NCI-H1436 treated with DMSO at 0.1 percent for 48 hours (cell line): ENCODE data around the gene NT5E.

Experiments
- DNase-seq: peaks from one replicate; lab custom pipeline; 2025; lab: John Stamatoyannopoulos, UW

The NT5E gene

GRCh38 chr6:85421972-85422371 lies 27.9 kb upstream of the NT5E start:
- DNase-seq = no peak

GRCh38 chr6:85422996-85423395 lies 26.9 kb upstream of the NT5E start:
- DNase-seq = no peak

- DNase-seq = no peak
Observed at GRCh38 chr6:85424981-85425380, 24.9 kb upstream of the NT5E start.

- DNase-seq = no peak
Observed at GRCh38 chr6:85425997-85426396, 23.9 kb upstream of the NT5E start.

DNA sequence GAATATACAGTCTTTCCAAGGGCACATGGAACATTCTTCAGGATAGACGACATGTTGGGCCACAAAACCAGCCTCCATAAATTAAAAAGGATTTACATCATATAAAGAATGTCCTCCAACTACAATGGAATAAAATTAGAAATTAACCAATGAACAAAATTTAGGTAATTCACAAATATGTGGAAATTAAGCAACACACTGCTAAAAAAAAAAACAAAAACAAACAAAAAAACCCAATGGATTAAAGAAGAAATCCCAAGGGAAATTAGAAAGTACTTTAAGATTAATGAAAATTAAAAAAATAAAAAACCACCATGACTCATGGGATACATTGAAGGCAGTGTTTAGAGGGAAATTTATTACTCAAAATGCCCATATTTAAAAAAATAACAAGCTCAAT lies 21.4 kb upstream of the NT5E start:
- no peak for DNase-seq

DNA sequence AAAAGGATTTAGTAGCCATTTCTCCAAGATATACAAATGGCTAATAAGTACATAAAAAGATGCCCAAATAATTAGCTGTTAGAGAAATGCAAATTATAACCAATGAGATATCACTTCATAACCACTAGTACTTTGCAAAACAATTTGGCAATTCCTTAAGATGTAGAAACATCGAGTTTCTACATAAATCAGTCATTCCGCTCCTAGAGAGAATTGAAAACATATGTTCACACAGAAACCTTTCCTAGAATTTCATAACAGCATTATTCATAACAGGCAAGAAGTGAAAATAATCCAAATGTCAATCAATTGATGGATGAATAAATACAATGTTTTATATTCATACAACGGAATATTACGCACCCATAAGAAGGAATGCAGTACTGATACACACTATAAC lies 20.5 kb upstream of the NT5E start:
- no peak for DNase-seq

DNA sequence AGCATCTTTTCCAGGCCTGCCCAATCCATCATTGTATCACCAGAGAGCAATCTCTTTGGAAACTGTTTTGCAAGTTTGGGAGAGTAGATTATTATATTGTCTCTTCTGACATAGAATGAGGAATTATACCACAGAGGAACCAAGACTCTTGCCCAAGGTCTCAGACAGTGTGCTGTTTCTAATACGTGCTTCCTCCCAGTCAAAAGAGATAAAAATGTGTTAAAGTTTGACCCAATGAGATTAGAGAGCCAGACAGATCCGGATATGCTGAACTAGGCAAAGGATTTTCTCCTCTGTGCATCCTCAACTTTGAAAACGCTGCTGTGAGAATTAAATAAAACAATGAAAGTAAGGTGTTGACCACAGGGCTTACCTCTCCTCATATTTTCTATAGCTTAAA lies 18.6 kb upstream of the NT5E start:
- DNase-seq = no peak

GRCh38 chr6:85432554-85432953 lies 17.3 kb upstream of the NT5E start:
- DNase-seq = no peak

DNA sequence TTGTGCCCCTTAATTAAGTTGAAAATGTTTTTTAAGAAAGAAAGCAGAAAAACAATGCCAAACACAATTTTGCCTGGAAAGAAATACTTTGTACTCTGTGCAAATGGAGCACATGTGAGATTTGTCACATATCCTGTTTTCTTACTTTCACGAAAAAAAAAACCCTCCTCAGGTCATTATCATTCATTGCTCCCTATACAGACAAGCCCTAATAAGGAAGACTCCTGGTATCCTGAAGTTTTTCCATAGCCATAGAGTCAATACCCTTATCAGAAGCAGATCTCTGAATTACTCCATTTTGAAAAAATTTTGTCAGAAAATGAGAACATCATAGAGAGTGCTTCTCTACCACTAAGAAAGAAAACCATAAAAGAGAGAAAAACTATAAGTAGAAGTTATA lies 14.0 kb upstream of the NT5E start:
- DNase-seq = no peak

- DNase-seq = no peak
Observed at GRCh38 chr6:85436411-85436810, 13.5 kb upstream of the NT5E start.

DNA sequence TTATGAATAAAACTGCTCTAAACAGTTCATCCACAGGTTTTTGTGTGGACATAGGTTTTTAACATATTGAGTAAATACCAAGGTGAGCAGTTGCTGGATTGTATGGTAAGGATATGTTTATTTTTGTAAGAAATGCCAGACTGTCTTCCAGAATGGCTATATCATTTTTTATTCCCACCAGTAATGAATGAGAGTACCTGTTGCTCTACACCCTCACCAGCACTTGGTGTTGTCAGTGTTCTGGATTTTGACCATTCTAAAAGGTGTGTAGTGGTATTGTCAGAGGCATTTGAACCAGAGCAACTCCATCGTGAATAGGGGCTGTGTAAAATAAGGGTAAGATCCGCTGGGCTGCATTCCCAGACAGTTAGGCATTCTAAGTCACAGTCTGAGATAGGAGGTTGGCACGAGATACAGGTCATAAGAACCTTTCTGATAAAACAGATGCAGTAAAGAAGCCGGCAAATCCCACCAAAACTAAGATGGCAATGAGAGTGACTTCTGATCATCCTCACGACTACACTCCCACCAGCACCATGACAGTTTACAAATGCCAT lies 12.9 kb upstream of the NT5E start:
- DNase-seq = no peak

DNA sequence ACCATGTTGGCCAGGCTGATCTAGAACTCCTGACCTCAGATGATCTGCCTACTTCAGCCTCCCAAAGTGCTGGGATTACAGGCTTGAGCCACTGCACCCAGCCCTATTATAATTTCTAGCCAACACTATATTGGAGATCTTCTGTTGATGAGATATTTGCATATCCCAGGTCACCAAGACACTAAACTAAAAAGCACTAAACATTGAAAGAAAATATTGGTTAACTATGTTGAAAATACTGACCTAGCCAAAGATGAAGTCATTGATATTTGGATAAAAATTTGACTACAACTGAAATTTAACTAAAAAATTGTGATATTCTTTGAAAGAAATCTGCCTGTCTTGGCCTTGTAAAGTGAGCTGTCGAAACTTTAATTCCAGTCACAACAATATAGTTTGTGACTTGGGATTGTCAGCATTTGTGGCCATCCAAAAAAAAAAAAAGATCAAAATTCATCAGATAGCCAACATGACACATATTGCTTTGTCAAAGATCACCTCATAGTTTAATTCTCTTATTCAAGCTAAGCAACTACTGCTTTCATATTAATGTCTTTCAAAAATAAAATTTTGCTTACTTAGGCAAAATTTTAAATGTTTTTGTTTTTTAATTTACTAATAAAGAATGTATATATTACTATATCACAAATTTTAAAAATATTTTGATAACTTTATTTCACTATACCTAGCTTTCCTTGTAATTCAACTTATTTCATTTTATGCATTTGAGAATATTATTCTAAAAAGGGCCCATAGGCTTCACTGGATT lies 6.3 kb upstream of the NT5E start:
- no peak for DNase-seq

DNA sequence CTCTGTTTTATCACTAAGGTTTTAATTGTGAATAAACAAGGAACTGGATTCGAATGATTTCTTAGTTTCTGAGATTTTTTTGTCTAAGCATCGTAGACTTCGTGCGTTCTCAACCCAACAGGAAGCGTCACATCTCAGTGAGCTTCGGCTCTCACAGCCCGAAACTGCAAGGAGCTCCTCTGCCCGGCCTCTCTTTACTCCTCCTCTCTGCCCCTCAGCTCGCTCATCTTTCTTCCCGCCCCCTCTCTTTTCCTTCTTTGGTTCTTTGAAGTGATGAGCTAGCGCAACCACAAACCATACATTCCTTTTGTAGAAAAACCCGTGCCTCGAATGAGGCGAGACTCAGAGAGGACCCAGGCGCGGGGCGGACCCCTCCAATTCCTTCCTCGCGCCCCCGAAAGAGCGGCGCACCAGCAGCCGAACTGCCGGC lies 480 bp upstream of the NT5E start:
- DNase-seq = no peak

DNA sequence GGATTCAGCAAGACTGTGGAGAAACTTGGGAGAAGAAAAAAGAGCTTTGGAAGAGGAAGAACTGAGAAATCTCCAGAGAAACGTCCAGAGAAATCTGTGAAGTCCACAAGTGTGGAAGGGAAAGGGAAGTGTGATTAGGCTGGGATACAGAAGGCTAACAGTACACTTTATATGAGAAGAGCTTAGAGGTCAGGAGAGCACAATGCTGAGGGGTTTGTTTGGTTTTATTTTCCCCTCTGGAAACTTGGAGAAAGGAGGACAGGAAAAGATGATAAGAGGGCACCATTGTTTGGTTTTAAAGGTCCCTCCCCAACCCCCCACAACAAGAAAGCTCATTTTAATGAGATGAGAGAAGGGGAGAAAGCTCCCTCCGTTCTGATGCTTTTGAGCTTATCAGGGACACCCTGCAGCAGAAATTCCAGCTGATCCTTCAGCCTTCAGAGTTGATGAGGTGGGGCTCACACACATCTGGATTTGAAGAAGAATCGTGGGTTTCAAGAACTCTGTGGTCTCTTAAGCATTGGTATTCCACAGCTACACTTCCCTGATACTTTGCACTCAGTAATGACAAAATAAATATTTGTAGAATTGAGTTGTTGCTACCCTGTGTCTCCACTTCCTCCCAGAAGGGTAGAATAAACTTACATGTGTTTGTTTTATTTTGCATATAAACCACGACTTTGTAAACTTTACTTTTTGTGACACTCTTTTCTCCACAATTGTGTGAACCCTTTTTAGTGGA lies 1.9 kb downstream of the NT5E start:
- no peak for DNase-seq

- DNase-seq = no peak
Observed at GRCh38 chr6:85452441-85452881, 2.6 kb downstream of the NT5E start.

DNA sequence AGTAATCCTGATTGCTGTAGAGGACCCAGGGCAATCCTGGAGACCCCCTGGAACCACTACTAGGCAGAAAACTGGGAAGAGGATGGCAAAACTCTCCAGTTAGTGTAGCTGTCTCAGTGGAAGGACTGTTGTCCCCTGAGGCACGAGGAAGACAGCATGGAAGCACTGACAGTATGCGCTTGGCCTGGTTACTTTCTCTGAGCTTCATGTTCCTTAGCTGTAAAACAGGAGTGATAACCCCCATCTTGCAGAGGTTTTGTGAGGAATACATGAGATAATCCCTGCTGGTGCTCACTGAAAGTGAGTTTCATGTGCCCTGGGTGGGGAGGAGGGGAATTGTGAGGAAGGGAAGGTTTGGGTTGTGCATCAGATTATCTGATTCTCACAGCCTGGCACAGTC lies 3.2 kb downstream of the NT5E start:
- no peak for DNase-seq

DNA sequence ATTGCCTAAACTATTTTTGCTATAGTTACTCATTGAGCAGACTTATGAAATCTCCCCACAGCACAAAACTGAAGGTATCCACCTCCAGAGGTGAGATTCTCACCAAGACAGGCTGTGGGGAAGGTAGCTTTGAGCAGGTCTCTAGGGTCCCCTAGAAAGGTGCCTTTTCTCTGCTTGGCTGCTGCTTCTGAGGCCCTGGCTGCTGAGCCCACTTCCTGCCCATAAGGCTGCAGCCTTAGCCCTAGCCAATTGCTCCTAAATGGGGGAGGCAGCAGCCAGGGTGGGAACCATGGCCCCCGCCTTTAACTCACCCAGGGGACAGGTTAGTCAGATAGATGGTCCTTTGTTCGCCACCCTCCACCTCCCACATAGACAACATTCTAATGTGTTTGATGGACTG lies 3.6 kb downstream of the NT5E start:
- DNase-seq = no peak

DNA sequence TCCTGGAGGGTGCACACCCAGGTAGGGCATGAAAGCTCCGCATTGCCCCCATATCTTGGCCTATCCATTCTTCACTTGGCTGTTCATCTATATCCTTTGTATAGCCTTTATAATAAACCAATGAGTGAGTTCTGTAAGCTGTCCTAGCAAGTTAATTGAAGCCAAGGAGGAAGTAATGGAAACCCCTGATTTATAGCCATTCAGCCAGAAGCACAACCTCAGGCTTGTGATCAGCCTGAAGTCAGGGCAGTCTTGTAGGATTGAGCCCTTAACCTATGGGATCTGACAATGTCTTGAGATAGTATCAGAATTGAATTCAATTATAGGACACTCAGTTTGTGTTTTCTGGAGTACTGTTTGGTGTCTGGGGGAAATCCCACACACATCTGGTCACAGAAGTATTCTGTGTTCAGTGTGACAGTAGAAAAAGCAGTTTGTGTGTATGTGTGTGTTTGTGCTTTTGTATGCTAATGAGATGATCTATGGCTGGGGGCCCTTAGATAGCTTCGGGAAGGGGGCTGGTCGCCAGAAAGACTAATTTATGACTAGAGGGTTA lies 5.7 kb downstream of the NT5E start:
- DNase-seq = no peak

GRCh38 chr6:85456782-85457181 lies 6.9 kb downstream of the NT5E start:
- no peak for DNase-seq

DNA sequence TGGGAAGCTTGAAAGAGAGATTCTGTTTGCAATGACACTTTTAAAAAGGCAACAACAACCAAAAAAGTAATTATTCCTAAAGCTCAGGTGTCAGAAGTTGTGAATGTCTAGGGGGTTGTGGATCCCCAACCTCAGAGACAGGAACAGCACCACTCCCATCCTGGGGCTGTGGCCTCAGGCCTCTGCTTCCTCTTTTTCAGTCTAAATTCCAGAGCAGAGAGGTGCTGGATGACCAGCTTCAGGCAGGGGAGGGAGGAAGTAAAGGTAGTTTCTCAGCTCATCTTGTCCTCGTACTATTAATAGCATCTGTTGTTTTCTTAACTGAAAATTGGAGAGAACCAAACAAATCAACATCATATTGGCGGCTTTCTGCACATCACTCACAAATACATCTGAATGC lies 8.3 kb downstream of the NT5E start:
- DNase-seq = no peak

GRCh38 chr6:85458782-85459181 lies 8.9 kb downstream of the NT5E start:
- DNase-seq = no peak

DNA sequence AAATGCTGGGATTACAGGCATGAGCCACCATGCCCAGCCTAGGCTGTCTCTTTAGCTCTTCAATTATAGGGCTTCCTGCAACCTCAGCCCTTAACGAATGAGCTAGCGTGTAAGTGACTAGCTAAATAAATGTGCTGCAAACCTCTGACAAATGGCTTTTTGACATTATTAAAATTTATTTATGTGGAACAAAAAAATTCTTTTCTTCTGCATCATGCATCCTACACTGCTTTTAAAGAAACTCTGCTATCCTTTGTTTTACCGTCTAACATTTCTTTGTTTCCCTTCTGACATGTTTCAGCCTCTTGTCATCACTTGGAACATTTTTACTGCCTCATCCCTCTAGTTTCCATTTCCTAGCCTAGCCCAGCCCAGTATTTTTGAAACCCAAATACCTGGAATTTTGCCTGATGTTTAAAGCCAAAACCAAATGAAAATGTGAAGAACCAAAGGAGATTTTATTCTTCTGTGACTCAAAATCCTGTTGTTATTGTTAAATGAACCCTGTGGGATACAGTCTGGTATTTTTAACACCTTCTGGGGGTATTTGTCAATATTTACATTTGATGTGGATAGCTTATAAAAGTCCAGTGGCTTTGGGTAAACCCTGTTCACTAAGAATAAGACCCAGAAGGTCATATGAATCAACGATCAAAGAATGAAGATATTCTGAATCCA lies 9.5 kb downstream of the NT5E start:
- DNase-seq = no peak
